GM18517 (cell line): Measurements from ENCODE around the gene OVCH1.
"Not testable (repeated sequence)": the region's sequence is repeated elsewhere in the genome, so short reads cannot be mapped to it uniquely, and the experiment has no call there.

Experiments
- ATAC-seq: cut with Tn5 transposase; IDR thresholded peaks from one replicate; pipeline ENCODE4 v1.9.1; 2021; ENCODE audit warnings: mild to moderate bottlenecking, moderate library complexity; ENCODE audit not compliant: unreplicated experiment

Gene OVCH1

DNA sequence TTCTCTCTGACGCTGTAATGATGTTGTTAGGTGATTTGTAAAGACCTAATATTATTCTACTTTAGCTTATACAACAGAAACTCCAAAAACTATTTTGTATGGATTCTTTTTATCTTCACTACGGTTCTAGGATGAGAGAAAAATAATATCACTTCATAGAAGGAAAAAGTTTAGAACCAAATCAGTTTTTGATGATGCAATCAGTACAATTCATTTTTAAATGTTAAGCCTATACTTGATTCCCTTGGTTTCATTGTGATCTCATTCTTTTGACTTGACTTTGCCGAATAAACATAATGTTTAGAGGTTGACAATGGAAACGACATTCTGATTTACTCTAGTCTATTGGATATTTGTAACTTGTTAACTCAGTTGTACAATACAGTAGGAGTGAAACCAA is 91.9 kb downstream of the OVCH1 start:
- ATAC-seq: no peak

DNA sequence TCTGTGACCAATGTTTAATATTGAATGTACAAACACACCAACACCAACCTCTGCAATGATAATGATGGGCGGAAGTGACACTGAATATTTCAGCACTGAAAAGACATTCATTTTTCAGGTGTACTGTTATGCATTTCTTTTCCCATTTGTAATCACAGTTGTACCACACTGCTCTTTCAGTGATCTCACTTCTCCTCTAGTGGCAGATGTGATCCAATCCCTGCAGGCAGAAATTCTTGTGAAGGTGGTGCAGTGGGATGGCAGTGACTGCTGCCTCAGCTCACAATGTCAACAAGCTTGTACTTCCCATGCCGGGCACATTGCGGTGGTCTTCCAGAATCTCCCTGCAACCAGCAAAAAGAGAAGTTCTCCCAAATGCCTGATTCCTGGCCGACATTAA is 93.5 kb downstream of the OVCH1 start:
- ATAC-seq: no peak

DNA sequence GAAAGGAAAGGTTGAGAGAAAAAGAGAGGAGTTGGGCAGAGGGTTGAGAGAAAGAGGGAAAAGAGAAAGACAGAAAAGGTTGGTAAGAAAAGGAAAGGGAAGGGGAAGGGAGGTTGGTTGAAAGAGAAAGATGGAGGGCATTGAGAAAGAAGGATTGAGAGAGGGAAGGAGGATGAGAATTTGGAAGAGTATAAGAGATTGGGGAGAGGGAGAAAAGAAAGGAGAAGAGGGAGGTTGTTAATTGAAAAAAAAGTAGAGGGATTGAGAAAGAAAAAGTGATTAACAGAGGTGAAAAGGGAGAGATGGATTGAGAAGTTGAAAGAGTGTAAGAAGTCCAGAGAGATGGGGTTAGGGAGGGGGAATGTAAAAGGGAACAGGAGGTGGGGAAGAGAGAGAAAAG is 95.0 kb downstream of the OVCH1 start:
- no peak for ATAC-seq

DNA sequence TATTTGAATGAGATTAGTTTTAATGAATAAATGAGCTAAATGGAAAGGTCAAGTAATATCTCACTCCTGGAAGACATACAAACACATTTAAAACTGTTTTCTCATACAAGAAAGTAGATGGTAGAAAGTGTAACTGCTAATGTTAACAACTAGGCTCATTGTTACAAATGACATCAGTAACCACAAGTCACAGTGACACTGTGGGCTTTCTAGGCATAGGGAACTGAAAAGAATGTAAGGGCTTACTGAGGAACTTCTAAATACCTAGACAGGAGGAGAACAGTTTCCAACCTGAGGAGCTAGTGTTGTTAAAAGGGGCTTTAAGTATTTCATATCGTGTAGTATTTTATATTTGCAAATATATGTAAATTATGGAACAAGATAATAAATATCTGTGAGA is 99.0 kb downstream of the OVCH1 start:
- no peak for ATAC-seq

DNA sequence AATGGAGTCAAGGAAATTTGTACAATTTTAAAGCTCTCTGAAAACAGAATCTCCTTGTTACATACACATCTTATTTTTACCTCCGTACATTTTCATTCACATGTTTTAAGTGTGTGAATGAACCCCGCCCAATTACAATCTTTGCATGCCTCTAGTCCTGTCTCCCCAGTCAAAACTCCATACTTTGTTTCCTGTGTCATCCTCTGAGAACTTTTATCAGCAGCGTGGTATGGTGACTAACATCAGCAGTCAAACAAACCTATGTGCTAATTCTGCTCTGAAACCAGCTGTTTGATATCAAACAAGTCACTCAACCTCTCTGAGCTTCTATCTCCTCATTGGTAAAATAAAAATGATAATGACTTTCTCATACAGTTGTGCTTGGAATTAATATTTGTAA is 100.7 kb downstream of the OVCH1 start:
- ATAC-seq: no peak

DNA sequence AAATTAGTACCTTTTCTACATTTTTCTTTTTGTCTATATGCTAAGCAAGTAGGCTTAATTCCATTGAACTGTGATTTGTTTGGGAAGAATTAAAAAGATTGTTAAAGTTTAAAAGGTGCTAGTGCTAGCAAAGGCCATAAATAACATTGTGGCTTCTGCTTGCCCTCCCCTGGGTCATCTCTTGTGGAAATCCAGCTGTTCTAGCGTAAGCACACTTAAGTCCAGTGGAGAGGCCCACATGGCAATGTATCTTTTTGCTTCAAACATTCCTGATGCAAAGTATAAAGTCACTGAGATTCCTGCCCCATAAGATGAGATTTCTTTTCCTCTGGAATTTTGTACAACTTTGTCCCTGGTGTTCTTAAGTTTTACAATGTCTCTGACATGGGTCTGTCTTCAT is 102.1 kb downstream of the OVCH1 start:
- ATAC-seq: no peak

DNA sequence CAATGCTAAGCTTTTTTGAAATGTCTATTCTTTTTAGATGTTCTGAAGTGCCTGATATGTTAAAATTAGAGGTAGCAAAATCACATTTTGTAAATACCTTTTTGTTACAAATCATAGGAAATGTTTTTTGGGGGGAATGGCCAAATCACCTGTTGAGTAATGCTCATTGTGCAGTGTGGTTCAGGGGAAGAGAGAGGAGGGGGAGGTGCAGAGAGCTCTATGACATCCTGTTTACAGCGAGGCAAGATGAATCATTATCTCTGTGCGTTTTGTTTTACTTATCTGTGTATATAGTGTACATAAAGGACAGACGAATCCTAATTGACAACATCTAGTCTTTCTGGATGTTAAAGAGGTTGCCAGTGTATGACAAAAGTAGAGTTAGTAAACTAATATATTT is 107.1 kb downstream of the OVCH1 start:
- ATAC-seq: not testable (repeated sequence)

DNA sequence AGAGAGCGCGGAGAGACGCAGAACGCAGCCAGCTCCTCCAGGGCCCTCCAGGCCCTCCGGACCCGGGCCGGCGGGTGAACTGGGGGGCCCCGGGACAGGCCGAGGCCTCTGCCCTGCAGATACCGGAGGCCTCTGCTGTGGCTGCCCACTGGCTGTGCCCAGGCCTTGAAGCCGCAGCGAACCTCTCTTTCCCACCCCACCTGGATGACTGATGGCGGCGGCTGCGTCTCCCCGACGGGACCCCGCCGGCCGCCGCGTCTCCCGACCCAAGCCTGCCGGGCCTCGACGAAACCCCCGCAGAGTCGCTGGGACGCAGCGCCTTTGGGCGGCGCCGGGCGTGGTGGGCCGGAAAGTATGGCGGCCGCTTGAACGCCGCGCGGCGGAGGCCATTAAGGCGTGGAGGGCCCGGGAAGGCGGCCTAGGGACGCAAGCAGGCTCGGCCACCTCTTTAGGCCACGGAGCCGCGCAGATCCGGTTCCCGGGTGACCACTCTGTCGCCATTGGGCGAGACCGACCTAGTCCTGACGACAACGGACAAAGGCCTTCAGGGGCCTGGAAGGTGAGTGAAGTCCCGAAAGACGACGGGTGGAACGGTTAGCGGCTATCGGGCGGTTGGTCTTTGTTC is 108.1 kb downstream of the OVCH1 start:
- no peak for ATAC-seq

DNA sequence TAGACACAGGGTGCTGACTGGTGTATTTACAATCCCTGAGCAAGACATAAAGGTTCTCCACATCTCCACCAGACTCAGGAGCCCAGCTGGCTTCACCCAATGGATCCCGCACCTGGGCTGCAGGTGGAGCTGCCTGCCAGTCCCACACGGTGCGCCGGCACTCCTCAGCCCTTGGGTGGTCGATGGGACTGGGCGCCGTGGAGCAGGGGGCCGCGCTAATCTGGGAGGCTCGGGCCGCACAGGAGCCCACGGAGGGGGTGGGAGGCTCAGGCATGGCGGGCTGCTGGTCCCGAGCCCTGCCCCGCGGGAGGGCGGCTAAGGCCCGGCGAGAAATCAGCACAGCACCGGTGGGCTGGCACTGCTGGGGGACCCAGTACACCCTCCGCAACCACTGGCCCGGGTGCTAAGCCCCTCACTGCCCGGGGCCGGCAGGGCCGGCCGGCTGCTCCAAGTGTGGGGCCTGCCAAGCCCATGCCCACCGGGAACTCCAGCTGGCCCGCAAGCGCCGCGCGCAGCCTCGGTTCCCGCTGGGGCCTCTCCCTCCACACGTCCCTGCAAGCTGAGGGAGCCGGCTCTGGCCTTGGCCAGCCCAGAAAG is 111.3 kb downstream of the OVCH1 start:
- not testable (repeated sequence) for ATAC-seq

DNA sequence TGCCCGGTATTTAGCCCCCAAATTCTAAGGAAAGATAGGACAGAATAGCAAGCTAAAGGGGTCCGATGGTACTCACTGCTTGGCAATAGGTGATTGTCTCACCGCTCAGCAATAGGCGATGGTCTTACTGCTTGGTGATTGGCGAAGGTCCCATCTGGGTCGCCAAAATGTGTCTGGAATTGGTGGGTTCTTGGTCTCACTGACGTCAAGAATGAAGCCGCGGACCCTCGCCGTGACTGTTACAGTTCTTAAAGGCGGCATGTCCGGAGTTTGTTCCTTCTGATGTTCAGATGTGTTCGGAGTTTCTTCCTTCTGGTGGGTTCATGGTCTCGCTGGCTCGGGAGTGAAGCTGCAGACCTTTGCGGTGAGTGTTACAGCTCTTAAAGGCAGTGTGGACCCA is 112.3 kb downstream of the OVCH1 start:
- not testable (repeated sequence) for ATAC-seq

DNA sequence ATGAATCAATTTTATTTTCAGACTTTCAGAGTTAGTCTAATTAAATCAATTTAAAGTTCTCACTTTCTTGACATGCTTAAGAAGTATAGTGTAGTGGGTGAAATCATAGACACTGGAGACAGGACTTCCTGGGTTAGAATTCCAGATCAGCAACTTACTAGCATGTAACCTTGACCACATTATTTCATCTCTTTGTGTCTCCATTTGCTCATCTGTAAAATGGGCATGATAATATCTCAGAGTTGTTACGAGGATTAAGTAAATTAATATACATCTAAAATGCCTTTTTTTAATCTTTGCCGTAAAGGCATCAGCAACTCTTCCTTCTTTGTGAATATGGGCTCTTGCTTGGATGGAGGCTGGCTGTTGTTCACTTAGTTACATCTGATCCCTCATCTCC is 115.2 kb downstream of the OVCH1 start:
- no peak for ATAC-seq

DNA sequence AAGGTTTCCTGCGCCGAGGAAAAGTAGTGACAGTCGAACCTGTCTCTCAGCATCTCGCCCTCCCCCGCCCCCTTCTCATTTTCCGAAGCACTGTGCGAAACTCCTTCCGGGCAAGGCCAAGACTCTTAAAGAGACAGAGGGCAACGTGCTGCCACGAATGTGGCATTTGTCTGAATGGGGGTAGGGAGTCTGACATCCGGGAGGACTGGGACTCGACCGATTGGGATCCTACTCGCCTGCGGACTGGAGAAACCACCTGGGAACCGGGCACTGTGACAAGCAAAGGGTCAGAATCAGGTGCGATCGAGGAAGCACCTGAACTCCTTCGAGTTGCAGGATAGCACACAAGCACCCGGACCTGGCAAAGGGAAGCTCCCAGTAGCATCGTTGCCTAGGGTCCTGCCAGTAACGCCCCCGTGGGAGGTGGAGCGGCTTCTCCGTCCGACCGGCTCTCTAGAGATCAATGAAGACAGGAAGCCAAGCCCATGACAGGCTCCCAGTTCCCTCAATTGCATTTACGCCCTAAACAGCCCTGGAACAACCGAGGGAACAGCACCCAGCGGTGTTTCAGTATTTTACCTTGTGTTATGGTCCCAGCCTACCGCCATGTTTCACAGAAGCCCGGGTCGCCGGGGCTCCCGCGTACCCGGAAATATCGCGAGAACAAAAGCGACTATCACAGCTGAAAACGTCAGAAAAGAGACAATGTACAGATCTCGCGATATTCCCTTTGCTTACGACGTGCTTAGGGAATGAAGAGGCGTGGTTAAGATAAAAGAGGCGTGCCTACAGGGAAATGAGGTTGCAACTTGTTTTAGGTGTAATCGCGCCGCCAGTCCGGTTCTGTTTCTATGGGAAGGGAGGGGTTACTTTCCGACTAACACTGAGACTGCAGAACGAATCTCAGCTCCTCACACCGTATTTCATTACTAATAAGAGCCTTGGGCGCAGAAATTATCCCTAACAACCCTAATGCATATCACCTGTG is 116.7 kb downstream of the OVCH1 start, which contains the start of gene ERGIC2:
Gene ERGIC2, minus strand, starts transcription at position 637 of the 988 bp plus-strand sequence. CDS start 9,539 bp downstream, outside the sequence.
- ATAC-seq: peak; percentile 98
